ENCODE data around the gene MAML3. TPM values are rescaled to one million over a fixed set of nuclear protein-coding genes. Genes with fewer than 3 reads are reported as not detected.
"Not testable (repeated sequence)": the region's sequence is repeated elsewhere in the genome, so short reads cannot be mapped to it uniquely, and the experiment has no call there.

MAML3 gene
- total and polyA plus RNA-seq, 2 experiments from 2014 or later = 1.7 to 6.5 TPM

DNA sequence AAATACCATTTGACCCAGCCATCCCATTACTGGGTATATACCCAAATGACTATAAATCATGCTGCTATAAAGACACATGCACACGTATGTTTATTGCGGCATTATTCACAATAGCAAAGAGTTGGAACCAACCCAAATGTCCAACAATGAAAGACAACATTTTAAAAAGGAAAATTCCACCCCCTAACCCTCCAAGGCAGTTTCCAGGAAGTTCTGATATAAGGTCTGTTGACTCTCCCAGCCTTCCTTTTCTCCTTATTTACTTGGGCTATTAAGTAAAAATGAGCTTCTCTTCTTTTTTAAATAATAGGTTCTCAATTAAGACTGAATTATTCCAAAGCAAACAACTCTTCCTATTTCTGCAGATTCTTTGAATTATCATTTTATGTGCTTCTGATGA, 209.1 kb downstream of the MAML3 start:
- not testable (repeated sequence) for H3K9me3 Mint-ChIP-seq; H3K79me2 ChIP-seq (replicated peaks; ENCODE audit: insufficient read depth); DNase-seq (ENCODE audit: low spot score); H3K4me2 ChIP-seq; H3K4me1 Mint-ChIP-seq; H3K36me3 Mint-ChIP-seq (ENCODE audit: low read depth); H4K20me1 ChIP-seq (replicated peaks; ENCODE audit: insufficient read depth); H3K27me3 Mint-ChIP-seq (ENCODE audit: insufficient read depth, low read depth, poor library complexity); H3K4me1 ChIP-seq (ENCODE audit: insufficient read depth); H3K27ac ChIP-seq (ENCODE audit: low read depth); H3K9me2 ChIP-seq (ENCODE audit: insufficient read depth); H3K27me3 ChIP-seq (ENCODE audit: insufficient read depth); H3F3A ChIP-seq (replicated peaks; ENCODE audit: low read depth); ATAC-seq; H3K36me3 ChIP-seq (ENCODE audit: insufficient read depth); H3K4me3 Mint-ChIP-seq; H2AFZ ChIP-seq; H3K4me3 ChIP-seq; H3K27ac Mint-ChIP-seq

DNA sequence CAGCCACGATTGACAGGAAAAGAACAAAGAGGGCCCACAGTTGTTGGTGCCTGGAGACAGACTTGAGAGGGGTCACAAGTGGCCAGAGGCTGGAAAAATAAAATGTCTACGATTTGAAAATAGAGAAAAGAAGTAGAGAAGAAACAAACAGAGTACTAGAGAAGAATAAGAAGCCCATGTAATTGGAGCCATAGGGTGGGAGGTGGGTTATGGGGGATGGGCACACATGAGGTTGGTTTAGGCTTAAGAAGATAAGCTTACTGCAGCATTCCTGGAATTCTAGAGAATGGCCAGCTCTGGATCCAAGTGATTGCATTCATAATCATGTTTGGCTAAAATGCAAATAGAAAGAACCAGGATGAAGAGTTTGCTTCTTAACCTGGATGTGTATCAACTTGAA, 210.7 kb downstream of the MAML3 start:
- Histone ChIP-seq H3K4me2 (peak overlapping the region; percentile 59), H3F3A (replicated peaks; ENCODE audit: low read depth) (no peaks in the 10 kb centered on the region), H3K27me3 (ENCODE audit: insufficient read depth) (no peaks in the 10 kb centered on the region), H3K4me3 (0 out of 2 replicates have a peak overlapping the region, but pooled peaks have one; percentile 22), H3K79me2 (replicated peaks; ENCODE audit: insufficient read depth) (no peaks in the 10 kb centered on the region), H4K20me1 (replicated peaks; ENCODE audit: insufficient read depth) (no peaks in the 10 kb centered on the region), H3K4me1 (ENCODE audit: insufficient read depth) (peaks cover 6% of the 10 kb centered on the region), H3K27ac (ENCODE audit: low read depth) (peak overlapping the region; percentile 27; the same call in 1 of the 2 replicates), H3K36me3 (ENCODE audit: insufficient read depth) (no peaks in the 10 kb centered on the region), H2AFZ (no peak overlapping the region), H3K9me2 (ENCODE audit: insufficient read depth) (no peaks in the 10 kb centered on the region)
- H3K4me1 Mint-ChIP-seq = peaks cover 8% of the 10 kb centered on the region
- DNase-seq (ENCODE audit: low spot score) = peak; percentile 79
- H3K36me3 Mint-ChIP-seq (ENCODE audit: low read depth) = no peaks in the 10 kb centered on the region
- no peaks in the 10 kb centered on the region; the same call in 1 of the 3 replicates for H3K9me3 Mint-ChIP-seq
- H3K27me3 Mint-ChIP-seq (ENCODE audit: insufficient read depth, low read depth, poor library complexity) = no peaks in the 10 kb centered on the region
- H3K4me3 Mint-ChIP-seq = peak overlapping the region; percentile 23; the same call in 1 of the 3 replicates
- H3K27ac Mint-ChIP-seq = peak overlapping the region; percentile 64; the same call in 1 of the 2 replicates
- peak; percentile 86 for ATAC-seq
- TF ChIP-seq, protein P1, sequence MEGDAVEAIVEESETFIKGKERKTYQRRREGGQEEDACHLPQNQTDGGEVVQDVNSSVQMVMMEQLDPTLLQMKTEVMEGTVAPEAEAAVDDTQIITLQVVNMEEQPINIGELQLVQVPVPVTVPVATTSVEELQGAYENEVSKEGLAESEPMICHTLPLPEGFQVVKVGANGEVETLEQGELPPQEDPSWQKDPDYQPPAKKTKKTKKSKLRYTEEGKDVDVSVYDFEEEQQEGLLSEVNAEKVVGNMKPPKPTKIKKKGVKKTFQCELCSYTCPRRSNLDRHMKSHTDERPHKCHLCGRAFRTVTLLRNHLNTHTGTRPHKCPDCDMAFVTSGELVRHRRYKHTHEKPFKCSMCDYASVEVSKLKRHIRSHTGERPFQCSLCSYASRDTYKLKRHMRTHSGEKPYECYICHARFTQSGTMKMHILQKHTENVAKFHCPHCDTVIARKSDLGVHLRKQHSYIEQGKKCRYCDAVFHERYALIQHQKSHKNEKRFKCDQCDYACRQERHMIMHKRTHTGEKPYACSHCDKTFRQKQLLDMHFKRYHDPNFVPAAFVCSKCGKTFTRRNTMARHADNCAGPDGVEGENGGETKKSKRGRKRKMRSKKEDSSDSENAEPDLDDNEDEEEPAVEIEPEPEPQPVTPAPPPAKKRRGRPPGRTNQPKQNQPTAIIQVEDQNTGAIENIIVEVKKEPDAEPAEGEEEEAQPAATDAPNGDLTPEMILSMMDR (conservative IDR thresholded peaks at IDR 0.05; ENCODE audit: low read depth in 2 of 2) = no peak
- TF ChIP-seq CREB1 (CRISPR knock-in tag; IDR thresholded peaks at IDR 0.05; ENCODE audit: low read depth) = peak; percentile 23; the same call in 1 of the 2 replicates

DNA sequence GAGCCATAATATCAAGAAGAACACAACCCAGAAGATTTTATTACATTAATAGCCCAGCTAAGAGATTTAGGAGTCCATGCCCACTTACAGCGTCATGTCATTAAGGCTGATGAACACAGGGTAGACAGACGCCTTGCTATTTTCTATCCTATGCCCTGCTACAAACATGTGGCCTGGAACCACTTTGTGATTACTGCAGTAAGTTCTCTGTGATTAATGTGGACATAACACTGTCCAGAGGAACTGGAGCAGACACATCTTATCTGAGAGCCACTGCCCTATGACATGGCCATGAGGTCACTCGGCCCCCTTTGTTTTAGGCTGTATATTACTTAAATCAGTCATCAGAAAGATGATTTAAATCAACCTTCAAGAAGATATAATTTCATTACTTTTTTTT, 211.7 kb downstream of the MAML3 start:
- Mint-ChIP-seq H3K4me1 (peaks cover 8% of the 10 kb centered on the region), H3K4me3 (no peak overlapping the region), H3K36me3 (ENCODE audit: low read depth) (no peaks in the 10 kb centered on the region), H3K27me3 (ENCODE audit: insufficient read depth, low read depth, poor library complexity) (peaks cover 4% of the 10 kb centered on the region), H3K27ac (no peak overlapping the region), H3K9me3 (no peaks in the 10 kb centered on the region; the same call in 1 of the 3 replicates)
- ATAC-seq (no peak), DNase-seq (ENCODE audit: low spot score) (no peak)
- H3K9me2 ChIP-seq (ENCODE audit: insufficient read depth) = no peaks in the 10 kb centered on the region
- H4K20me1 ChIP-seq (replicated peaks; ENCODE audit: insufficient read depth) = no peaks in the 10 kb centered on the region
- H3K4me2 ChIP-seq = no peak overlapping the region
- no peak overlapping the region for H2AFZ ChIP-seq
- no peak overlapping the region for H3K27ac ChIP-seq (ENCODE audit: low read depth)
- H3F3A ChIP-seq (replicated peaks; ENCODE audit: low read depth) = no peaks in the 10 kb centered on the region
- H3K79me2 ChIP-seq (replicated peaks; ENCODE audit: insufficient read depth) = no peaks in the 10 kb centered on the region
- H3K36me3 ChIP-seq (ENCODE audit: insufficient read depth) = no peaks in the 10 kb centered on the region
- peaks cover 6% of the 10 kb centered on the region for H3K4me1 ChIP-seq (ENCODE audit: insufficient read depth)
- H3K4me3 ChIP-seq = no peak overlapping the region
- H3K27me3 ChIP-seq (ENCODE audit: insufficient read depth) = no peaks in the 10 kb centered on the region
- TF ChIP-seq POLR2AphosphoS5 (IDR thresholded peaks at IDR 0.05; ENCODE audit: low read depth) (no peak), ZNF114 (CRISPR knock-in tag; IDR thresholded peaks at IDR 0.05) (no peak), EZH2 (IDR thresholded peaks at IDR 0.05; ENCODE audit: low read depth, unreplicated experiment) (no peak), STAT1 (IDR thresholded peaks at IDR 0.05; ENCODE audit: unreplicated experiment) (no peak), JUNB (IDR thresholded peaks at IDR 0.05; ENCODE audit: unreplicated experiment) (no peak)
- TF ChIP-seq, protein P2, sequence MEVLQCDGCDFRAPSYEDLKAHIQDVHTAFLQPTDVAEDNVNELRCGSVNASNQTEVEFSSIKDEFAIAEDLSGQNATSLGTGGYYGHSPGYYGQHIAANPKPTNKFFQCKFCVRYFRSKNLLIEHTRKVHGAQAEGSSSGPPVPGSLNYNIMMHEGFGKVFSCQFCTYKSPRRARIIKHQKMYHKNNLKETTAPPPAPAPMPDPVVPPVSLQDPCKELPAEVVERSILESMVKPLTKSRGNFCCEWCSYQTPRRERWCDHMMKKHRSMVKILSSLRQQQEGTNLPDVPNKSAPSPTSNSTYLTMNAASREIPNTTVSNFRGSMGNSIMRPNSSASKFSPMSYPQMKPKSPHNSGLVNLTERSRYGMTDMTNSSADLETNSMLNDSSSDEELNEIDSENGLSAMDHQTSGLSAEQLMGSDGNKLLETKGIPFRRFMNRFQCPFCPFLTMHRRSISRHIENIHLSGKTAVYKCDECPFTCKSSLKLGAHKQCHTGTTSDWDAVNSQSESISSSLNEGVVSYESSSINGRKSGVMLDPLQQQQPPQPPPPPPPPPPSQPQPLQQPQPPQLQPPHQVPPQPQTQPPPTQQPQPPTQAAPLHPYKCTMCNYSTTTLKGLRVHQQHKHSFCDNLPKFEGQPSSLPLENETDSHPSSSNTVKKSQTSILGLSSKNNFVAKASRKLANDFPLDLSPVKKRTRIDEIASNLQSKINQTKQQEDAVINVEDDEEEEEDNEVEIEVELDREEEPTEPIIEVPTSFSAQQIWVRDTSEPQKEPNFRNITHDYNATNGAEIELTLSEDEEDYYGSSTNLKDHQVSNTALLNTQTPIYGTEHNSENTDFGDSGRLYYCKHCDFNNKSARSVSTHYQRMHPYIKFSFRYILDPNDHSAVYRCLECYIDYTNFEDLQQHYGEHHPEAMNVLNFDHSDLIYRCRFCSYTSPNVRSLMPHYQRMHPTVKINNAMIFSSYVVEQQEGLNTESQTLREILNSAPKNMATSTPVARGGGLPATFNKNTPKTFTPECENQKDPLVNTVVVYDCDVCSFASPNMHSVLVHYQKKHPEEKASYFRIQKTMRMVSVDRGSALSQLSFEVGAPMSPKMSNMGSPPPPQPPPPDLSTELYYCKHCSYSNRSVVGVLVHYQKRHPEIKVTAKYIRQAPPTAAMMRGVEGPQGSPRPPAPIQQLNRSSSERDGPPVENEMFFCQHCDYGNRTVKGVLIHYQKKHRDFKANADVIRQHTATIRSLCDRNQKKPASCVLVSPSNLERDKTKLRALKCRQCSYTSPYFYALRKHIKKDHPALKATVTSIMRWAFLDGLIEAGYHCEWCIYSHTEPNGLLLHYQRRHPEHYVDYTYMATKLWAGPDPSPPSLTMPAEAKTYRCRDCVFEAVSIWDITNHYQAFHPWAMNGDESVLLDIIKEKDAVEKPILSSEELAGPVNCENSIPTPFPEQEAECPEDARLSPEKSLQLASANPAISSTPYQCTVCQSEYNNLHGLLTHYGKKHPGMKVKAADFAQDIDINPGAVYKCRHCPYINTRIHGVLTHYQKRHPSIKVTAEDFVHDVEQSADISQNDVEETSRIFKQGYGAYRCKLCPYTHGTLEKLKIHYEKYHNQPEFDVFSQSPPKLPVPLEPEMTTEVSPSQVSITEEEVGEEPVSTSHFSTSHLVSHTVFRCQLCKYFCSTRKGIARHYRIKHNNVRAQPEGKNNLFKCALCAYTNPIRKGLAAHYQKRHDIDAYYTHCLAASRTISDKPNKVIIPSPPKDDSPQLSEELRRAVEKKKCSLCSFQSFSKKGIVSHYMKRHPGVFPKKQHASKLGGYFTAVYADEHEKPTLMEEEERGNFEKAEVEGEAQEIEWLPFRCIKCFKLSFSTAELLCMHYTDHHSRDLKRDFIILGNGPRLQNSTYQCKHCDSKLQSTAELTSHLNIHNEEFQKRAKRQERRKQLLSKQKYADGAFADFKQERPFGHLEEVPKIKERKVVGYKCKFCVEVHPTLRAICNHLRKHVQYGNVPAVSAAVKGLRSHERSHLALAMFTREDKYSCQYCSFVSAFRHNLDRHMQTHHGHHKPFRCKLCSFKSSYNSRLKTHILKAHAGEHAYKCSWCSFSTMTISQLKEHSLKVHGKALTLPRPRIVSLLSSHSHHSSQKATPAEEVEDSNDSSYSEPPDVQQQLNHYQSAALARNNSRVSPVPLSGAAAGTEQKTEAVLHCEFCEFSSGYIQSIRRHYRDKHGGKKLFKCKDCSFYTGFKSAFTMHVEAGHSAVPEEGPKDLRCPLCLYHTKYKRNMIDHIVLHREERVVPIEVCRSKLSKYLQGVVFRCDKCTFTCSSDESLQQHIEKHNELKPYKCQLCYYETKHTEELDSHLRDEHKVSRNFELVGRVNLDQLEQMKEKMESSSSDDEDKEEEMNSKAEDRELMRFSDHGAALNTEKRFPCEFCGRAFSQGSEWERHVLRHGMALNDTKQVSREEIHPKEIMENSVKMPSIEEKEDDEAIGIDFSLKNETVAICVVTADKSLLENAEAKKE (CRISPR knock-in tag; IDR thresholded peaks at IDR 0.05) = no peak
- TF ChIP-seq, protein P3, sequence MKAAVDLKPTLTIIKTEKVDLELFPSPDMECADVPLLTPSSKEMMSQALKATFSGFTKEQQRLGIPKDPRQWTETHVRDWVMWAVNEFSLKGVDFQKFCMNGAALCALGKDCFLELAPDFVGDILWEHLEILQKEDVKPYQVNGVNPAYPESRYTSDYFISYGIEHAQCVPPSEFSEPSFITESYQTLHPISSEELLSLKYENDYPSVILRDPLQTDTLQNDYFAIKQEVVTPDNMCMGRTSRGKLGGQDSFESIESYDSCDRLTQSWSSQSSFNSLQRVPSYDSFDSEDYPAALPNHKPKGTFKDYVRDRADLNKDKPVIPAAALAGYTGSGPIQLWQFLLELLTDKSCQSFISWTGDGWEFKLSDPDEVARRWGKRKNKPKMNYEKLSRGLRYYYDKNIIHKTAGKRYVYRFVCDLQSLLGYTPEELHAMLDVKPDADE (IDR thresholded peaks at IDR 0.05) = no peak
